GM18519 (cell line): ENCODE results near the gene HNRNPLL.
"Not testable (repeated sequence)": the region's sequence is repeated elsewhere in the genome, so short reads cannot be mapped to it uniquely, and the experiment has no call there.

Source experiments
- ATAC-seq: cut with Tn5 transposase; IDR thresholded peaks from one replicate; pipeline ENCODE4 v1.9.1; 2021; ENCODE audit warnings: mild to moderate bottlenecking, moderate library complexity; ENCODE audit not compliant: unreplicated experiment, low FRiP score

Gene HNRNPLL

DNA sequence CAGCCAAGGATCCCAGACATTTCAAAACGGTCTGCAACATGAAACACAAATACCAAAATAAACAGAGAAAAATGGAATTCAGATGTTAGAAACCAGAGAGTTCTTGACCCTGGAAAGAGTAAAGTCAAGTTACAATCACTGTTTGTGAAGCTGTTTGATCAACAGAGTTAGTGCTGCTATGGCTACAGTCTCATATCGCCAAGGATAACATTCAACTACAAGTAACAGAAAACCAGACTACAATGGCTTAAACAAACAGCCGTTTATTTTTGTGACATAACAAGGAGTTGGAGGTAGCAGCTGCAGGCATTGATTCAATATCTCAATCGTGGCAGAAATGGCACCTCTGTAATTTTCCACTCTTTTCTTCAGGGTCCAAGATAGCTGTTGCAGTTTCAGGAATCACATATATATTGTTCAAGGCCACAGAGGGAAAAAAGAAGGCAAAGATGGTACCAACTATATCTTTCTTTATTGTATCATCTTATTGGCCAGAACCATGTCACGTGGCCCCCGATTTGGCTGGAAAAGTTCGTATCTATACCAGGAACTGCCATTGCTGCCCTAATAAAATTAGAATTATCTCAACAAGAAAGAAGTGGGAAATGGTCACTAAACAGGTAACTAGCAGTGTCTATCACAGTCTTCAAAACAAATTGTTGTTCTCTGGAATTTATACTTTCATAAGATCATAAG lies 17.7 kb upstream of the HNRNPLL start:
- ATAC-seq = no peak

DNA sequence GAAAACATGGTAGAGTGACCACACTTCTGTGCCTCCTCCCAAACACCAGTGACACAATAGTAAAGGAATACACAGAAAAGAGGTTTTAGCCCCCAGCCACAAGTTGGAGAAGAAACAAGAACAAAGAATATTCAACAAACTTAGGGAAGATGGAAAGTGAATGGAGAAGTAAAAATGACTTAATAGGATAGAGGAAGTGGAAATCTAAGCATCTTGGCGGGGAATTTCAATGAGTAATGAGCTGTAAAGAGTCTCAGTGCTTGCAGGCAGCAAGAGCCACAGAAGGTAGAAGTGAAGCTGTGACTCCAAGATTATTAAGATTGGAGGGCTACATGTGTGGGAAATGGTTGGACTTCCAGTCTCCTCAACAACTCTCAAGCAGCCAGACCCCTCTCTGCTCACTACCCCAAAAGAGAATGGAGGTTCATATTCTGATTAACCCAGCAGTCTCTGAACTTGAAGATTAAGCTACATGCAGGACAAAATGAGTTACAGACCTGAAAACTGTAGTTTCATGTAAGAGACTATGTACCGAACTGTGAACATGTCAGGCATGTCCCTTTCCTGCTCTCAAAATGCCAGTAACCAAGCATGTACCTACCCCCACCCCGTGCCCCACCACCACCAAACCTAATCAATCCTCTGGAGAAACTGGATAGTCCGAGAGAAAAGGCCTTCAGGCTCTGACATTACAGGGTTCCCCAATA lies 16.9 kb upstream of the HNRNPLL start:
- ATAC-seq = no peak

- ATAC-seq = no peak
Observed at GRCh38 chr2:38617301-38617700, 14.6 kb upstream of the HNRNPLL start.

DNA sequence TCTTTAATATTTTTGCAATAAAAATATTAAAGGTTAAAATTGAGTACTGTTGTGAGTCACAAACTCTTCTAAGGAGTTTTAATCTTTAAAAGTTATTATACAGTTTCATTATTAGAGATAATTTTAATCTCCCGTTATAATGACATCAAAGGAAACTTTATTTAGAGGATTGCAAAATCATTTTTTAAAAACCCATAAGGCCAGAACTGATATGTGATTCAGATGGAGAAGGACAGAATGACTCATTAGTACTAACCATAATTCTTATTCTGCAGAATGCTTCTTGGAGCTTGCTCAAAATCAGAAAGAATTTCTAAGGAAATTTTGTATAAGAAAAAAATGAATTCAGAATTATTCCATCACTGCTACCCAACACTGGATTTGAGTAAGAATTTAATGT lies 12.5 kb upstream of the HNRNPLL start:
- ATAC-seq = no peak

- no peak for ATAC-seq
Observed at GRCh38 chr2:38613849-38614213, 11.1 kb upstream of the HNRNPLL start.

DNA sequence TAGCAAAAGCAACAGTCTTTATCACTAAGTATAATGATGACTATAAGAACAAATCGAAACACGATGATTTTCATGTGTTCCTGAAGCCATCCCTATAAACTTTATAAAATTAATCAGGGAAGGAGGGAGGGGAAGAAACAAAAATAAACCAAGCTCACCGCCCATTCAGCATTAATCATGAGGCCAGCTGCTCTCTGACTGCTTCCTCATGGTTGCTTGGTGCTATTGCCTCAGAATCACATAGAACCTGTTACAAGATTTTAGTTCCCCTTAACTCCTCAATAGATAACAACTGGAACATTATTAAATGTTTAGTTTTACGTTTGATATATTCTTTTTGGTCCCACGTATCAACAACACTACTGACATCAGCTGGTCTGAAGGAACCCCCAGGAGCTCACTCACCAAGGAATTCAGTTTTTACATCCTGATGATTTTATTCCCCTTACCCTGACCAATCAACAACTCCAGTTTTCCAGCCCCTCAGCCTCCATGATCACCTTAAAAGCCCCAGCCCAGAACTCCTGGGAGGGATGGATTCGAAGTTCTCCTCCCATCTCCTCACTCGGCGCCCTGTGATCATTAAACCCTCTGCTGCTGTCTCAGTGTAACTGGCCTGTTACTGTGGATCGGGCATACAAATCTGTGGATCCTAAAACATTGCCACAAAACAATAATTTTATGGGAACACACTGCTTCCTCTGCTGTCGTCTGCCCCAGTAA lies 10.6 kb upstream of the HNRNPLL start:
- no peak for ATAC-seq

DNA sequence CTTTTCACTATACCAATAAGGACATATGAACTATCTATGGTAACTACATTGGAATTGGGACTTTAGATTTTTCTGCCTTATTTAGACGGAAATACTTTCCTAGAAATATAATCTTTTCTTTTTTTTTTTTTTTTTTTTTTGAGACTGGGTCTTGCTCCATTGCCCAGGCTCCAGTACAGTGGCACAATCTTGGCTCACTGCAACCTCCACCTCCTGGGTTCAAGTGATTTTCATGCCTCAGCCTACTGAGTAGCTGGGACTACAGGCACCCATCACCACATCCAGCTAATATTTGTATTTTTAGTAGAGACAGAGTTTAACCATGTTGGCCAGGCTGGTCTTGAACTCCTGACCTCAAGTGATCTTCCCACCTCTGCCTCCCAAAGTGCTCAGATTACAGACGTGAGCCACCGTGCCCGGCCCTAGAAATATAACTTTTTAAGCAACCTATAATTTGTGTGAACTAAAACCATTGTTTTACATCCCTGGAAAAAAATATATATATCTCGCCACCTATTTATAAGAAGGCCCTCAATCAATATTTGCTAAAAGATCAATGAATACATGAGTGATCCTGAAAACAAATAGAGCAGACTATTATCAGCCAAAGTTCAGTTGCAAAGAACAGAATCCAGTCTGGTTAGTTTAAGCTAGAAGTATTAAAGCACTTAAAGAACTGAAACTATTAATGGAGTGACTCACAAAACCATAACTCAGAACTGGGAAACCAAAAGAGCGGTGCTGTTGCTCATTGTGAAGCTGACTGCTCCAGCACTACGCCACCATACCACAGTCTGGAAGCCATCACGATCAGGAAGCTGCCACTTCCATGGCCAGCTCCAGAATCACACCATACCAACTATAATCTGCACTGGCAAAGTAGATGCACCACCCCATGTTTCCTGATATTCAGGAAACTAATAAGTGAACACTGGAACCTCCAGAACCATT lies 8.4 kb upstream of the HNRNPLL start:
- ATAC-seq = peak; percentile 70

DNA sequence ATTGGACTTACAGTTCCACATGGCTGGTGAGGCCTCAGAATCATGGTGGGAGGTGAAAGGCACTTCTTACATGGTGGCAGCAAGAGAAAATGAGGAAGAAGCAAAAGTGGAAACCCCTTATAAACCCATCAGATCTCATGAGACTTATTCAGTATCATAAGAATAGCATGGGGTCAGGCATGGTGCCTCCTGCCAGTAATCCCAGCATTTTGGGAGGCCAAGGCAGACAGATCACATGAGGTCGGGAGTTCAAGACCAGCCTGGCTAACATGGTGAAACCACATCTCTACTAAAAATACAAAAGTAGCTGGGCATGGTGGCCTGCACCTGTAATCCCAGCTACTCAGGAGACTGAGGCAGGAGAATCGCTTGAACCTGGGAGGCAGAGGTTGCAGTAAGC lies 6.5 kb upstream of the HNRNPLL start:
- not testable (repeated sequence) for ATAC-seq

DNA sequence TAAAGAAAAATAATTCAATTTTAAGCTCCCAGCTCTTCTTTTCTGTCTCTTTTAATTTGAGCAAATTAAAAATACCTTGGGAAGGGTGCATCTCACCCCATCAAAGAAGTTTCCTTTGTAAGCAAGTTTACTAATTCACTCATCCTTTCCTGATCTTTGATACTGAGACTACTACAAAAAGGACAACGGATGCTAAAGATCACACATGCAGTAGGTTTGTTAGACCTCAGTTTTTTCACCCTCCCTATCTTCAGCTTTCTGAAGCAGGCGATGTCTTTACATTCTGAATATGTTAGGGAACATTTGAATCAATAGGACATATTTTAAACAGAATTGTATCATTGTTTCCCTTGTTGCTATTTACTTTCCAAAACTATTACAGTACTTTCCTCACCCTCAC lies 6.0 kb upstream of the HNRNPLL start:
- no peak for ATAC-seq

DNA sequence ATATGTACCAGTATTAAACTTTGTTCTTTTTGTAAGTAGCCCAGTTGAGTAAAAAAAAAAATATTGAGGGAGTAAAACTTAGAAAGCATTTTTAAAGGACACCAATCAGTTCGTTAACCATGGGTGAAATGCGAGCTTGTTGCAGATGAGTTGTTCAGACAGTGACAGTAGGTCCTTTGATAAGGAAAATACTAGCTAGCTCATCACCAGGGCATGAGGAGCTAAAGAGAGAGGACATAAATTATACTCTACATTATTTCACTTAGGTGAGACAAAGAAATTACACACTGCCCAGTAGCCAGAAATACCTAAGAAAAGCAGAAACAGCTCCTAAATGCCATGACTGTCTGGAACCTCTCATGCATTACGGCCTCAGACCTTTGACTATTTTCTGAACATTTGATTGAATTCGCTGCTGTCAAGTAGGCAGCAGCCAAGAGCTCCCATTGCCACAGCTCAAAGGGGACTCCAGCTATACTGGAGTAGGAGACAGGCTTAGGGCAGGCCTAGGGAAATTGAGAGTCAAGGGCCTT lies 2.6 kb upstream of the HNRNPLL start:
- no peak for ATAC-seq

DNA sequence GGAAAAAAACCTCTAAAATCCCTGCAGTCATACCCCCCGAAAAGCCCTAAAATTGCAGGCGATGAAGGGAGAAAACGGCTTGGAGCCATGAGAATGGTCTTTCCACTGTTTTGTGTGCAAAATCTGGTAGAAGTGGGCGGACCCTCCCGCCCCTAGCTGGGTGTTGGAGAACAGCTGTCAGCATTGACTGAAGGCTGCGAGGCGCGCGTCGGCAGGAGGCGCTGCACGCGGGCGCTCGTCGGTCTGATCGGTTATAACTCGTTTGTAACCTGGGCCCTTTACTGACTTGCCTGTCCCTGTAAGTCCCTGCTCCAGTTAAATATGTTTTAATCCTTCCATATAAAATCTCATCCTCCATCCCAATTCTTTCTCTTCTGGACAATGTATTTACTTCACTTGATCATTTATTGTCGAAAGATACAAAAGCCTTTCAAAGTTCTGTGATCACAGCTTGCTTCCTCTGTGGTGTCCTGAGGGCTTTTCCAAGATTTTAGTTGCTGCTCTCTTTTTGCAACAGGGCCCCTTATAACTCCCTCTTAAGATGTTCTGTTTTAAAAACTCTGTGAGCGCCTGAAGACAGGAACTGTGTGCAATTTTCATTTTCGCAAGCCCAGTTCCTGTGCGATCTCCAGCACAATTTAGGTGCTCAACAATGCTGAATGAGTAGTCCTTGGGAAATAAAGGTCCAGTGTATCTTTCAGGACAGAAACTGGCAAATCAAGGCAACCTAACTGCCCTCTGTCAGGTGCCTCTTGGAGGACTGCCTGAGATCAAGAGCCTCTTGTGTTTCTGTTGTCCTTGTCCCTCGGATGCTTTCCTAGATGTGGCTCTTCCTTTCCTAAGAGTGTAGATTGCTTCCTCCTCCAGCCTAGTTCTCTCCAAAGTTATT lies 918 bp upstream of the HNRNPLL start:
- no peak for ATAC-seq

DNA sequence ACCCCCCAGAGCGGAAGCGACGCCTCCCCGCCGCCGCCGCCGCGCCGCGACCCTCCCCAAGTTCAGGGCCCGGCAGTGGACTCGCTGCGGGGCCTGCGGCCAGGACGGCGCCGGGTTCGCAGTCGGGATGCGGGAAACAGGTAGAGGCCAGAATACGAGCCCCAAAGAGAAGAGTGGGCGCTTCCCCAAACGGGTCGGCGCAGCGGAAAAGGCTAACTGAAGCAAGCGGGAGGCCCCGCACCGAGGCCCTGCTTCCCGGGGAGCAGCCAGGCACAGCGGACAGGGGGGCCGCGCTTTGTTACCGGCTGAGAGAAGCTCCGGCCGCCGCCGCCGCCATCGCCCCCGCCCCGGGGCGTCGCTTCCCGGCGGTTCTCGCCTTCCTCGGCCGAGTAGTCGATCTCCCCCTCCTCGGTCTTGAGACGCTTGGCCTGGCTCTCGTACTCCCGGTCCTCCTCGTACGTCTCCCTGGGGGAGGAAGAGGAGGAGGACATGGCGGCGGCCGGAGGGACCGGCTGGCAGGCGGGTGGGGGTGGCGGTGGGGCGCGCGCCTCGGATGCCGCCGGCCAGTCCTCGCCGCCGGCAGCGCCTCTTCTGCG lies 494 bp downstream of the HNRNPLL start:
- no peak for ATAC-seq

- ATAC-seq = no peak
Observed at GRCh38 chr2:38601463-38602135, 1.1 kb downstream of the HNRNPLL start.

DNA sequence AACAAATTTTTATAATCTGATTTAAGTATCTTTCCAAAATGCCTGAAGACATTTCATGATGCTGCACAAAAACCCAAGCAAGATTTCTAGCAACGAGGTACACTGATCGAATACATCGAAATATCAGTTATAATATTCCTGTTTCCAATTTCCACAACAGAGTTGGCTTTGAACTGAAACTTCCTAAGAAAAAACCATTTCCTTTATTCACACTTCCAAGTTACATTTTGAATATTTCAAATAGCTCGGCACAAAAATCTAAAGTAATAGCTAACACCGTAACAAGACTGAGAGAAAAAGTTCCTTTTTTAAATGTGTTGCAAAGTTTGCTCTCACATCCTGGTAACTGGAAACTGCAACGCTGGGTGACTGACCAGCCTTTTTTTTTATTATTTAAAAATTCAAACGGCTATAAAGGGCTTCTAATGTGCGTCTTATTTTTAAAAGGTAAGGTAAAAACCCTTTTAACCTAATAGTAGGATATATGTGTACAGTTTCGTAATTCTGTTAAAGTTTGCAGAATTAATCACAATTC lies 1.7 kb downstream of the HNRNPLL start:
- no peak for ATAC-seq

GRCh38 chr2:38600242-38600891 lies 2.4 kb downstream of the HNRNPLL start:
- ATAC-seq = no peak

DNA sequence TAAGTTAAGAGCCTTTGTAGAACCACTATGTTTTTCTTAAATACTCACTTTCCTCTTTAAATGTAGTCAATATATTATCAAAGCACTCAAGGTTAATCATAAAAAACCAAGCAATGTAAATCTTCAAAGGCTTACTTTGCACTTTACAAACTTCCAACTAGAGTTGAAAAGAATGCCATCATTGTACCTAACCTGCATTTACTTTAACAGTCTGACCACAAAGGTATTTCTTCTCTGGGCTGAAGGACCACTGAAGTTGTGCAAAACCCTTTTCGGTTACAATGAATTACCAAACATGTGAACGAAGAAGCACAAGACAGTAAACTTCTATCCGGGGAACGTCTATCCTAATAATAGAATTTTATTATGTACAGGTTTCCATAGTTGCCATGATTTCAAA lies 3.0 kb downstream of the HNRNPLL start:
- ATAC-seq = no peak

- no peak for ATAC-seq
Observed at GRCh38 chr2:38598991-38599295, 3.8 kb downstream of the HNRNPLL start.
